Endothelial cell of umbilical vein (primary cell): ENCODE measurements around the gene PEMT. TPM values are rescaled to one million over a fixed set of nuclear protein-coding genes. Genes with fewer than 3 reads are reported as not detected.

Experiments used
- BruUV-seq: library from RNA; stranded (reverse); fragments of 400-500 nt; replicated peaks from 2 replicates; lab custom pipeline; 2021; lab: Mats Ljungman, UMichigan
- CTCF ChIA-PET: fragments of 300-600, 350-600 bp; sonication (Branson Sonifier 250); formaldehyde crosslinking; loops from one replicate; lab custom pipeline; 2021; ENCODE audit warnings: antibody characterized with exemption, inconsistent platforms; lab: Charles Lee
- POLR2A ChIA-PET: fragments of 300-600, 350-600 bp; sonication (Branson Sonifier 250); formaldehyde crosslinking; loops from one replicate; lab custom pipeline; 2021; ENCODE audit warnings: antibody characterized with exemption, inconsistent platforms; lab: Charles Lee
- DNase-seq: peaks from one replicate; pipeline ENCODE4 v3.0.0-alpha.2; 2011; ENCODE audit warnings: low read depth, low spot score
- FAIRE-seq: peaks from 2 replicates; lab custom pipeline; 2011; peaks lifted over from hg19 to GRCh38; lab: Jason Lieb, UNC
- H2AFZ ChIP-seq: 2 replicates; pipeline ENCODE4 v1.6.0; 2012; ENCODE audit warnings: low read depth, low read length, control low read depth, inconsistent platforms
- H3K27ac ChIP-seq: 2 replicates; pipeline ENCODE4 v1.5.1; 2011; ENCODE audit warnings: low read depth, mild to moderate bottlenecking, control low read depth, low read length, moderate library complexity; ENCODE audit not compliant: insufficient read depth
- H3K27me3 ChIP-seq, 2 experiments: 2 replicates each; pipeline versions ENCODE4 v1.6.0 to v1.6.1; 2011; ENCODE audit warnings: low read length in 2 of 2, mixed read lengths in 1 of 2; ENCODE audit not compliant: control insufficient read depth in 2 of 2, insufficient read depth in 2 of 2
- H3K36me3 ChIP-seq, 2 experiments: 2 replicates in 1 of 2; 3 replicates in 1 of 2; pipeline ENCODE4 v1.5.1; 2011; ENCODE audit warnings: low read length in 2 of 2, mild to moderate bottlenecking in 1 of 2, moderate library complexity in 1 of 2; ENCODE audit not compliant: control insufficient read depth in 2 of 2, insufficient read depth in 2 of 2; ENCODE audit errors: extremely low read depth in 1 of 2
- H3K4me1 ChIP-seq: 3 replicates; pipeline ENCODE4 v1.5.1; 2011; ENCODE audit warnings: mild to moderate bottlenecking, low read length; ENCODE audit not compliant: control insufficient read depth, insufficient read depth; ENCODE audit errors: extremely low read depth
- H3K4me2 ChIP-seq: 2 replicates; pipeline ENCODE4 v1.6.1; 2011; ENCODE audit warnings: low read length, control low read depth, mixed read lengths; ENCODE audit not compliant: insufficient read depth
- H3K4me3 ChIP-seq, 3 experiments: fragments of 200-600 bp in 1 of 3; sonication (generic), shearing (Covaris generic) in 1 of 3; replicated peaks in 1 of 3; 2 replicates each; pipeline ENCODE4 v1.5.1; 2011 to 2016; ENCODE audit warnings: control low read depth in 3 of 3, low read length in 3 of 3, mild to moderate bottlenecking in 2 of 3, inconsistent platforms in 1 of 3, low read depth in 1 of 3, moderate library complexity in 1 of 3; ENCODE audit not compliant: insufficient read depth in 1 of 3
- H3K79me2 ChIP-seq: 2 replicates; pipeline ENCODE4 v1.6.0; 2012; ENCODE audit warnings: low read length, inconsistent platforms; ENCODE audit not compliant: control insufficient read depth, insufficient read depth
- H3K9ac ChIP-seq: replicated peaks from 2 replicates; pipeline ENCODE3; 2011; ENCODE audit warnings: low read length, control low read depth; ENCODE audit not compliant: insufficient read depth; ENCODE audit errors: extremely low read depth
- H3K9me1 ChIP-seq: replicated peaks from 3 replicates; pipeline ENCODE4 v1.6.0; 2011; ENCODE audit warnings: mild to moderate bottlenecking, low read length; ENCODE audit not compliant: control insufficient read depth, insufficient read depth; ENCODE audit errors: extremely low read depth
- H3K9me3 ChIP-seq: replicated peaks from 2 replicates; pipeline ENCODE4 v1.5.1; 2012; ENCODE audit warnings: low read length, inconsistent platforms; ENCODE audit not compliant: control insufficient read depth, insufficient read depth
- H4K20me1 ChIP-seq: replicated peaks from 2 replicates; pipeline ENCODE3; 2011; ENCODE audit warnings: mild to moderate bottlenecking, low read length; ENCODE audit not compliant: control insufficient read depth, insufficient read depth; ENCODE audit errors: extremely low read depth
- EZH2 ChIP-seq: IDR thresholded peaks from 2 replicates; pipeline ENCODE4 v1.6.1; 2012; ENCODE audit warnings: borderline replicate concordance, low read depth, mild to moderate bottlenecking, moderate library complexity, low read length, inconsistent platforms; ENCODE audit not compliant: severe bottlenecking
- FOS ChIP-seq: IDR thresholded peaks from 2 replicates; pipeline ENCODE4 v1.6.1; 2011; ENCODE audit warnings: mild to moderate bottlenecking, low read length, moderate library complexity, borderline replicate concordance; ENCODE audit not compliant: insufficient read depth
- GATA2 ChIP-seq: IDR thresholded peaks from 2 replicates; pipeline ENCODE4 v1.7.0; 2011; ENCODE audit warnings: low read depth, mild to moderate bottlenecking, moderate library complexity, mixed read lengths, low read length; ENCODE audit not compliant: insufficient read length, insufficient read depth
- JUN ChIP-seq: IDR thresholded peaks from 2 replicates; pipeline ENCODE4 v1.6.1; 2011; ENCODE audit warnings: borderline replicate concordance, low read depth; ENCODE audit not compliant: insufficient read length, insufficient read depth
- MYC ChIP-seq: IDR thresholded peaks from one replicate; pipeline ENCODE4 v1.6.1; 2011; ENCODE audit warnings: mild to moderate bottlenecking, low read depth, low read length
- POLR2A ChIP-seq: IDR thresholded peaks from 2 replicates; pipeline ENCODE4 v1.6.1; 2012; ENCODE audit warnings: low read depth, mild to moderate bottlenecking, control low read depth, low read length
- POLR2AphosphoS5 ChIP-seq: IDR thresholded peaks from 2 replicates; pipeline ENCODE4 v1.6.1; 2012; ENCODE audit warnings: low read depth, mild to moderate bottlenecking, control low read depth, low read length, moderate library complexity; ENCODE audit not compliant: insufficient read depth
- dilution Hi-C: fragments of 300-500 bp; cut with MboI; formaldehyde crosslinking; loops from one replicate; pipeline ENCODE4 v1.15.0; 2019; ENCODE audit warnings: low sequenced_read_pairs; ENCODE audit not compliant: extremely low pct_ligation_motif_present
- intact Hi-C: fragments of 100-400 bp; cut with micrococcal nuclease; formaldehyde crosslinking; loops from one replicate; pipeline ENCODE4 v1.10.0; 2022
- polyA plus RNA-seq, 4 experiments: library from polyadenylated mRNA; depleted of rRNA in 3 of 4; stranded (reverse) in 3 of 4; unstranded in 1 of 4; fragments of >200 nt; gene quantifications; 2 replicates each; pipeline versions ENCODE4 v1.2.1 to v1.2.3, GENCODE V29; 2011 to 2012; ENCODE audit warnings: missing spikeins in 1 of 4
- total RNA-seq: library from RNA; stranded (reverse); gene quantifications from 2 replicates; pipeline ENCODE4 v1.2.3, GENCODE V29; 2021
- TF ChIP-seq, protein P1 (sequence below): IDR thresholded peaks from 2 replicates; pipeline ENCODE4 v1.6.1; 2011; ENCODE audit not compliant: insufficient read depth, insufficient read length
- TF ChIP-seq, protein P2 (sequence below), 2 donors: IDR thresholded peaks; 1 replicate in 1 of 2; 2 replicates in 1 of 2; pipeline ENCODE4 v1.5.1; 2011; ENCODE audit warnings: low read length in 2 of 2, mild to moderate bottlenecking in 2 of 2, moderate library complexity in 2 of 2, control low read depth in 1 of 2, inconsistent platforms in 1 of 2, low read depth in 1 of 2; ENCODE audit not compliant: insufficient read depth in 1 of 2; ENCODE audit errors: extremely low read depth in 1 of 2

Gene PEMT
- total and polyA plus RNA-seq, 2 donors (not counting 3 experiments of a cell fraction or from before 2014, with no cell fraction given), result 35.1 to 58.4 TPM

DNA sequence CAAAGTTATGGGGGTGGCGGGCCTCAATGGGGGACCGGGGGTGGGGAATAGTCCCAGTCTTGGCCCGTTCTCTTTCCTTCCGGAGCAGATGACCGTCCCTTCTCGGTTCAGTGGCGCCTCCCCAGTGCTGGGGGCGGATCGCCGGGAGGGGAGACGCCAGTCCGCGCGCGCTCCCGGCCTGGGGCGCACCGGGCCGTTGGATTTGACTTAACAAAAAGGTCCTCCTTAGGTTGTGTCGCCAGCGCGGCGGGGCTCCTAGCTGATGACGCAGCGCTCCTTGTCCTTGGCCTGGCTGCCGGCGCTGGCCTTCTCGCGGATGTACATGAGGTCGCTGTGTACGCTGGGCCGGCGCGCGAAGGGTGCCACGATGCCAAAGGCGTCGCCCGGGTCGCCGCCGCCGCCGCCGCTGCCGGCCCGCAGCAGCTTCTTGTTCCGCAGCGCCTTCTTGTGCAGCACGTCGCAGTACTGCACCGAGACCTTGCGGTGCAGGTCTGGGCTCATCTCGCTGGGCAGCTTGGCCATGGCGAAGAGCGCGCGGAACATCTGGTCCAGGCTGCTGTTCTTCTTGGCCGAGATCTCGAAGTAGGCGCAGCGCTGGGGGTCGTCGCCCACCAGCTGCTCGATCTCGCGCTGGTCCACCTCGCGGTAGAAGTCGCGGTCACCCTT is 96.5 kb downstream of the PEMT start:
- Histone ChIP-seq H3K36me3 (peaks cover 5 to 8% of the 10 kb centered on the region in 2 experiments), H4K20me1 (no peaks in the 10 kb centered on the region), H3K4me2 (peak overlapping the region; percentile 76), H3K9ac (peak overlapping the region; percentile 48), H3K79me2 (no peaks in the 10 kb centered on the region), H3K27me3 (no peaks in the 10 kb centered on the region), H2AFZ (peak overlapping the region; percentile 24), H3K4me1 (peaks cover 13% of the 10 kb centered on the region), H3K27ac (no peak overlapping the region), H3K9me3 (no peaks in the 10 kb centered on the region), H3K4me3 (peak overlapping the region; percentile 15 to 53 (median 39)), H3K9me1 (no peaks in the 10 kb centered on the region)
- POLR2A ChIA-PET, result interaction anchor here (2.7 kb wide), 1 partner anchor 49 kb away, joined by 9 read pairs; no protein-coding TSS in a partner anchor
- FAIRE-seq, result peak; percentile 43
- TF ChIP-seq JUN (no peak), GATA2 (no peak)
- intact Hi-C loops (loop anchor here (1.0 to 10.0 kb wide), 3 partner anchors 19 to 420 kb away; partner anchors contain the start of gene MED9), dilution Hi-C loops (no loop called here)
- DNase-seq, result peak; percentile 64
- CTCF ChIA-PET, result interaction anchor here (0.6 to 3.1 kb wide), 8 partner anchors 11 to 146 kb away, joined by 3 to 84 read pairs (median 24); no protein-coding TSS in a partner anchor
- TSS peak; percentile 36 for BruUV-seq

DNA sequence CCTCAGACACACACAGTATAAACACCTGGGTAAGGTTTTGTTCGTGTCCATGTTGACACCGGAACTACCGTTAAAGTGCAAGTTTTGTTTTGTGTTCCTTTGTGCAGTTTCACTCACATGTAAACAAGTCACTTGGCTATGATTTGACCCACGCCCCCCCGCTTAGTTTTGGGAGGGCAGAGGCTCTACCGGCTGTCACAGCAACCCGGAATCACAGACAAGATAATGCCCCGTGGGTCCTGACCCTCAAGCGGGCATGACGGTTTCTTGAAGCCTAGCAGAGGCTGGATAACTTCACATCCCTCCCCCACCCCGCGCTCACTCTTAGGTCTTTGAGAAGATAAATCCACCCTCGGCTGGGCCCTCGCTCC is 97.0 kb downstream of the PEMT start:
- H3K4me2 ChIP-seq, result peak overlapping the region; percentile 76
- no peaks in the 10 kb centered on the region for H3K9me3 ChIP-seq
- peaks cover 5 to 8% of the 10 kb centered on the region in 2 experiments for H3K36me3 ChIP-seq
- ChIA-PET POLR2A (interaction anchor here (2.7 kb wide), 1 partner anchor 48 kb away, joined by 9 read pairs; no protein-coding TSS in a partner anchor), CTCF (interaction anchor here (0.6 to 0.8 kb wide), 2 partner anchors 112 to 147 kb away, joined by 3 to 4 read pairs; no protein-coding TSS in a partner anchor)
- H3K27me3 ChIP-seq, result no peaks in the 10 kb centered on the region
- no peaks in the 10 kb centered on the region for H3K9me1 ChIP-seq
- no peaks in the 10 kb centered on the region for H4K20me1 ChIP-seq
- no peak overlapping the region for H3K27ac ChIP-seq
- H3K4me1 ChIP-seq, result peaks cover 13% of the 10 kb centered on the region
- no peaks in the 10 kb centered on the region for H3K79me2 ChIP-seq
- H3K4me3 ChIP-seq, result peak overlapping the region; percentile 15 to 53 (median 39)
- FAIRE-seq, result peak; percentile 87
- peak; percentile 20 for DNase-seq
- intact Hi-C loops, result loop anchor here (1.0 to 10.0 kb wide), 2 partner anchors 18 to 420 kb away; partner anchors contain the start of gene MED9
- peak overlapping the region; percentile 24 for H2AFZ ChIP-seq
- peak overlapping the region; percentile 48 for H3K9ac ChIP-seq
- dilution Hi-C loops, result no loop called here
- no TSS peak for BruUV-seq
- TF ChIP-seq POLR2A (no peak), FOS (no peak), JUN (no peak), EZH2 (no peak), GATA2 (no peak), POLR2AphosphoS5 (no peak), MYC (no peak)
- TF ChIP-seq, protein P1, sequence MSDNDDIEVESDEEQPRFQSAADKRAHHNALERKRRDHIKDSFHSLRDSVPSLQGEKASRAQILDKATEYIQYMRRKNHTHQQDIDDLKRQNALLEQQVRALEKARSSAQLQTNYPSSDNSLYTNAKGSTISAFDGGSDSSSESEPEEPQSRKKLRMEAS, result no peak
- TF ChIP-seq, protein P2, sequence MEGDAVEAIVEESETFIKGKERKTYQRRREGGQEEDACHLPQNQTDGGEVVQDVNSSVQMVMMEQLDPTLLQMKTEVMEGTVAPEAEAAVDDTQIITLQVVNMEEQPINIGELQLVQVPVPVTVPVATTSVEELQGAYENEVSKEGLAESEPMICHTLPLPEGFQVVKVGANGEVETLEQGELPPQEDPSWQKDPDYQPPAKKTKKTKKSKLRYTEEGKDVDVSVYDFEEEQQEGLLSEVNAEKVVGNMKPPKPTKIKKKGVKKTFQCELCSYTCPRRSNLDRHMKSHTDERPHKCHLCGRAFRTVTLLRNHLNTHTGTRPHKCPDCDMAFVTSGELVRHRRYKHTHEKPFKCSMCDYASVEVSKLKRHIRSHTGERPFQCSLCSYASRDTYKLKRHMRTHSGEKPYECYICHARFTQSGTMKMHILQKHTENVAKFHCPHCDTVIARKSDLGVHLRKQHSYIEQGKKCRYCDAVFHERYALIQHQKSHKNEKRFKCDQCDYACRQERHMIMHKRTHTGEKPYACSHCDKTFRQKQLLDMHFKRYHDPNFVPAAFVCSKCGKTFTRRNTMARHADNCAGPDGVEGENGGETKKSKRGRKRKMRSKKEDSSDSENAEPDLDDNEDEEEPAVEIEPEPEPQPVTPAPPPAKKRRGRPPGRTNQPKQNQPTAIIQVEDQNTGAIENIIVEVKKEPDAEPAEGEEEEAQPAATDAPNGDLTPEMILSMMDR (IDR thresholded peaks at IDR 0.05; ENCODE audit: extremely low read depth in 1 of 2, insufficient read depth in 1 of 2, low read depth in 1 of 2, low read length in 2 of 2), result no peak
